H9 (cell line): ENCODE data around the gene TBCB. TPM values are rescaled to one million over a fixed set of nuclear protein-coding genes. Genes with fewer than 3 reads are reported as not detected.

ENCODE experiments used
- DNase-seq: peaks from one replicate; pipeline ENCODE4 v3.0.0-alpha.2; 2017
- H2AFZ ChIP-seq: one replicate; pipeline ENCODE4 v1.6.1; 2013; ENCODE audit warnings: mild to moderate bottlenecking, low read length, control low read depth, moderate library complexity
- H2AK5ac ChIP-seq: 2 replicates; pipeline ENCODE4 v1.6.1; 2013; ENCODE audit warnings: low read length, control low read depth, mixed read lengths; ENCODE audit not compliant: insufficient read length
- H2BK120ac ChIP-seq: one replicate; pipeline ENCODE4 v1.6.1; 2013; ENCODE audit warnings: low read depth, mild to moderate bottlenecking, low read length, control low read depth, inconsistent platforms; ENCODE audit not compliant: poor library complexity, severe bottlenecking
- H2BK12ac ChIP-seq: 2 replicates; pipeline ENCODE4 v1.6.1; 2013; ENCODE audit warnings: low read length, control low read depth, mixed read lengths, low read depth; ENCODE audit not compliant: insufficient read length
- H2BK15ac ChIP-seq: 2 replicates; pipeline ENCODE4 v1.6.1; 2013; ENCODE audit warnings: low read depth, low read length, control low read depth
- H2BK20ac ChIP-seq: one replicate; pipeline ENCODE4 v1.6.1; 2013; ENCODE audit warnings: low read depth, mild to moderate bottlenecking, low read length, control low read depth, inconsistent platforms; ENCODE audit not compliant: poor library complexity, severe bottlenecking
- H2BK5ac ChIP-seq: 2 replicates; pipeline ENCODE4 v1.6.1; 2013; ENCODE audit warnings: low read length, control low read depth, mixed read lengths; ENCODE audit not compliant: insufficient read length
- H3K14ac ChIP-seq: 2 replicates; pipeline ENCODE4 v1.6.1; 2013; ENCODE audit warnings: low read length, control low read depth; ENCODE audit not compliant: insufficient read depth
- H3K18ac ChIP-seq: 2 replicates; pipeline ENCODE4 v1.6.1; 2013; ENCODE audit warnings: low read depth, mild to moderate bottlenecking, mixed read lengths, low read length, control low read depth; ENCODE audit not compliant: insufficient read length
- H3K23ac ChIP-seq: 2 replicates; pipeline ENCODE4 v1.6.1; 2013; ENCODE audit warnings: low read length, control low read depth, mixed read lengths, low read depth; ENCODE audit not compliant: insufficient read length
- H3K23me2 ChIP-seq: 2 replicates; pipeline ENCODE4 v1.6.1; 2013; ENCODE audit warnings: low read depth, mild to moderate bottlenecking, mixed read lengths, low read length, control low read depth; ENCODE audit not compliant: insufficient read length, poor library complexity, severe bottlenecking
- H3K27ac ChIP-seq: 2 replicates; pipeline ENCODE4 v1.5.1; 2013; ENCODE audit warnings: low read length, control low read depth, mixed read lengths, low read depth; ENCODE audit not compliant: insufficient read length
- H3K27me3 ChIP-seq: 2 replicates; pipeline ENCODE4 v1.6.1; 2013; ENCODE audit warnings: low read length, control low read depth, inconsistent platforms; ENCODE audit not compliant: insufficient read depth
- H3K4ac ChIP-seq: 2 replicates; pipeline ENCODE4 v1.6.1; 2013; ENCODE audit warnings: low read depth, mild to moderate bottlenecking, control low read depth, inconsistent platforms, low read length, moderate library complexity
- H3K4me1 ChIP-seq: 2 replicates; pipeline ENCODE4 v1.6.1; 2013; ENCODE audit warnings: low read length, control low read depth, inconsistent platforms; ENCODE audit not compliant: insufficient read depth
- H3K4me2 ChIP-seq: 2 replicates; pipeline ENCODE4 v1.6.1; 2013; ENCODE audit warnings: low read length, control low read depth, mixed read lengths; ENCODE audit not compliant: insufficient read length, insufficient read depth
- H3K56ac ChIP-seq: 2 replicates; pipeline ENCODE4 v1.6.1; 2013; ENCODE audit warnings: low read depth, mild to moderate bottlenecking, mixed read lengths, low read length, control low read depth; ENCODE audit not compliant: insufficient read length
- H3K79me1 ChIP-seq: 2 replicates; pipeline ENCODE4 v1.6.1; 2013; ENCODE audit warnings: low read depth, mild to moderate bottlenecking, moderate library complexity, low read length, control low read depth, inconsistent platforms; ENCODE audit not compliant: insufficient read depth, poor library complexity, severe bottlenecking
- H3K79me2 ChIP-seq: 2 replicates; pipeline ENCODE4 v1.6.1; 2013; ENCODE audit warnings: low read length, control low read depth, inconsistent platforms; ENCODE audit not compliant: insufficient read depth
- H3K9ac ChIP-seq: 2 replicates; pipeline ENCODE4 v1.6.1; 2013; ENCODE audit warnings: low read length, control low read depth, mixed read lengths; ENCODE audit not compliant: insufficient read length; ENCODE audit errors: extremely low read depth
- H3K9me3 ChIP-seq: one replicate; pipeline ENCODE4 v1.6.1; 2013; ENCODE audit warnings: low read depth, low read length, inconsistent platforms; ENCODE audit not compliant: control insufficient read depth
- H3T11ph ChIP-seq: one replicate; pipeline ENCODE4 v1.6.1; 2013; ENCODE audit warnings: mild to moderate bottlenecking, low read length, control low read depth, inconsistent platforms
- H4K20me1 ChIP-seq: one replicate; pipeline ENCODE4 v1.6.1; 2013; ENCODE audit not compliant: control insufficient read depth, insufficient read length, insufficient read depth
- H4K5ac ChIP-seq: 2 replicates; pipeline ENCODE4 v1.6.1; 2013; ENCODE audit warnings: low read depth, mild to moderate bottlenecking, mixed read lengths, low read length, control low read depth; ENCODE audit not compliant: insufficient read length
- H4K8ac ChIP-seq: replicated peaks from 2 replicates; pipeline ENCODE4 v1.6.1; 2013; ENCODE audit warnings: low read length, control low read depth, mixed read lengths, low read depth; ENCODE audit not compliant: insufficient read length
- H4K91ac ChIP-seq: 2 replicates; pipeline ENCODE4 v1.6.1; 2013; ENCODE audit warnings: low read depth, mild to moderate bottlenecking, moderate library complexity, mixed read lengths, low read length, control low read depth; ENCODE audit not compliant: insufficient read length
- H3K27ac Mint-ChIP-seq, 3 experiments: 2 replicates in 2 of 3; 3 replicates in 1 of 3; pipeline ENCODE4 v1.8.0; 2020 to 2021; ENCODE audit warnings: mixed read lengths in 3 of 3, mild to moderate bottlenecking in 1 of 3, moderate library complexity in 1 of 3
- H3K27me3 Mint-ChIP-seq: 2 replicates; pipeline ENCODE4 v1.8.0; 2021; ENCODE audit warnings: low read depth, mild to moderate bottlenecking, moderate library complexity, mixed read lengths
- H3K36me3 Mint-ChIP-seq, 3 experiments: 2 replicates in 2 of 3; 3 replicates in 1 of 3; pipeline ENCODE4 v1.8.0; 2020 to 2021; ENCODE audit warnings: low read depth in 3 of 3, mixed read lengths in 3 of 3; ENCODE audit not compliant: insufficient read depth in 1 of 3
- H3K4me1 Mint-ChIP-seq, 2 experiments: 2 replicates each; pipeline ENCODE4 v1.8.0; 2020; ENCODE audit warnings: mixed read lengths in 2 of 2
- H3K4me3 Mint-ChIP-seq, 2 experiments: 2 replicates in 1 of 2; 3 replicates in 1 of 2; pipeline ENCODE4 v1.8.0; 2020 to 2021; ENCODE audit warnings: mild to moderate bottlenecking in 2 of 2, mixed read lengths in 2 of 2, moderate library complexity in 1 of 2
- H3K9me3 Mint-ChIP-seq, 2 experiments: 2 replicates in 1 of 2; 3 replicates in 1 of 2; pipeline ENCODE4 v1.8.0; 2020; ENCODE audit warnings: mild to moderate bottlenecking in 2 of 2, mixed read lengths in 2 of 2, moderate library complexity in 1 of 2
- CTCF ChIP-seq: fragments of 200-600 bp; sonication (generic); conservative IDR thresholded peaks from 3 replicates; pipeline ENCODE4 v1.8.0; 2021; ENCODE audit warnings: antibody characterized with exemption, mild to moderate bottlenecking
- WGBS: extraction: QIAGEN DNeasy Blood & Tissue Kit; methylation state at CpG from one replicate; pipeline ENCODE4 v1.1.7; 2013; ENCODE audit warnings: missing lambda C conversion rate, low lambda C conversion rate, mixed read lengths; ENCODE audit not compliant: insufficient read length; ENCODE audit errors: extremely low coverage; 5-methylcytosine and 5-hydroxymethylcytosine counted together
- total RNA-seq: library from RNA; stranded (reverse); gene quantifications from 2 replicates; pipeline ENCODE4 v1.2.1, GENCODE V29; 2021

Gene TBCB
- total RNA-seq, 1 experiment from 2014 or later, result 216 TPM

GRCh38 chr19:36093146-36093662 is 22.1 kb upstream of the TBCB start:
- Mint-ChIP-seq H3K27ac (no peak overlapping the region), H3K27me3 (no peaks in the 10 kb centered on the region), H3K36me3 (peaks cover 48 to 83% (median 64%) of the 10 kb centered on the region in 3 experiments), H3K9me3 (no peaks in the 10 kb centered on the region), H3K4me1 (no peaks in the 10 kb centered on the region), H3K4me3 (no peak overlapping the region)
- Histone ChIP-seq H3K4me1 (no peaks in the 10 kb centered on the region), H3K56ac (no peak overlapping the region), H3K23ac (no peak overlapping the region), H2BK5ac (no peak overlapping the region), H3K9me3 (no peaks in the 10 kb centered on the region), H4K8ac (no peak overlapping the region), H2AK5ac (no peak overlapping the region), H3K23me2 (no peaks in the 10 kb centered on the region), H2BK12ac (no peak overlapping the region), H3K14ac (no peak overlapping the region), H3K79me1 (no peaks in the 10 kb centered on the region), H3K9ac (no peak overlapping the region), H4K20me1 (no peaks in the 10 kb centered on the region), H2AFZ (no peak overlapping the region), H3K79me2 (no peaks in the 10 kb centered on the region), H3K4me2 (no peak overlapping the region), H2BK20ac (no peak overlapping the region), H2BK120ac (no peak overlapping the region), H3K27ac (no peak overlapping the region), H3K27me3 (no peaks in the 10 kb centered on the region), H3T11ph (no peak overlapping the region), H4K5ac (no peak overlapping the region), H4K91ac (no peak overlapping the region), H2BK15ac (no peak overlapping the region), H3K18ac (no peak overlapping the region), H3K4ac (no peak overlapping the region)
- TF ChIP-seq CTCF, result no peak
- no peak for DNase-seq
- WGBS, result no CpG with 5 or more reads among the region's 5 CpGs
